ENCODE measurements around the gene CPXM1.

DNA sequence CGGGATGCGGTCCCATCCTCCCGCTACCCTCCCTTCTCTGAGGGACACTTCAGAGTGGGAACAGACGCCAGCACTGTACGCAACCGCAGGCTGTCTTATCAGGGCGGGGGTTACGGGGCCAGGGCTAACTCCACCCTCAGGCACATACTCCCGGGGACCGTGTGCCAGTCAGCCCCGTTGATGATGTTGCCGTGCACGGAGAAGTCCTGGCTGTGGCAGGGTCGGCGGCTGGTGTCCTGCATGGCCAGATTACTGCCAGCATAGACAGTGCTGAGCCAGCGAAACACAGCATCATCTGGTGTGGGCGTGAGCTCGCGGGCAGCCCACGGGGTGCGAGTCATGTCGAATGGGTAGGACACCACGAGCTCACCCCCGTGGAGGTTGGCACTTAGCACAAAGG lies 5.0 kb downstream of the CPXM1 start:
- TF ChIP-seq CTCF (IDR thresholded peaks at IDR 0.05 in 2 of 3, conservative IDR thresholded peaks at IDR 0.05 in 1 of 3; ENCODE audit: insufficient read depth in 2 of 3, low read depth in 1 of 3, low read length in 3 of 3) (no peak), NR3C1 (CRISPR knock-in tag; IDR thresholded peaks at IDR 0.05) (no peak), IRF2 (CRISPR knock-in tag; IDR thresholded peaks at IDR 0.05) (no peak), HDAC1 (IDR thresholded peaks at IDR 0.05) (no peak), ZNF174 (CRISPR knock-in tag; IDR thresholded peaks at IDR 0.05) (no peak), POLR2AphosphoS5 (IDR thresholded peaks at IDR 0.05; ENCODE audit: control insufficient read depth, insufficient read depth, low read depth, low read length) (no peak), ZNF263 (CRISPR knock-in tag; IDR thresholded peaks at IDR 0.05; ENCODE audit: borderline replicate concordance) (no peak), TARDBP (IDR thresholded peaks at IDR 0.05) (no peak)
- TF ChIP-seq, protein P1, sequence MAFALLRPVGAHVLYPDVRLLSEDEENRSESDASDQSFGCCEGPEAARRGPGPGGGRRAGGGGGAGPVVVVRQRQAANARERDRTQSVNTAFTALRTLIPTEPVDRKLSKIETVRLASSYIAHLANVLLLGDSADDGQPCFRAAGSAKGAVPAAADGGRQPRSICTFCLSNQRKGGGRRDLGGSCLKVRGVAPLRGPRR (CRISPR knock-in tag; IDR thresholded peaks at IDR 0.05), result no peak

All from K562 (cell line).